ENCODE measurements around the gene ZNF780A. TPM values are rescaled to one million over a fixed set of nuclear protein-coding genes. Genes with fewer than 3 reads are reported as not detected.

Gene ZNF780A
- total RNA-seq, 3 donors from 2014 or later = 15.9 to 17.7 (median 17.3) TPM

DNA sequence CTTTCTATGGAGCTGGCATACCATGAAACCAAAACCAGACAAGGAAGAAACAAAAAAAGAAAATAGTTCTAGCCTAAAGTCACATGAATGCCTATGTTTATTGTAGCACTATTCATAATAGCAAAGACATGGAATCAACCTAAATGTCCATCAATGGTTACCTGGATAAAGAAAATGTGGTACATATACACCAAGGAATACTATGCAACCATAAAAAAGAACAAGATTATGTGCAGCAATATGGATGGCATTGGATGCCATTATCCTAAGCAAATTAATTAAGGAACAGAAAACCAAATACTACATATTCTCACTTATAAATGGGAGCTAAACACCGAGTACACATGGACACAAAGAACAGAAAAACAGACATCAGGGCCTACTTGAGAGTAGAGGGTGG, 10.5 kb downstream of the ZNF780A start:
- ATAC-seq (no peak), DNase-seq (no peak)
- Histone ChIP-seq H3K4me3 (no peak overlapping the region), H3K9me3 (peaks cover 33% of the 10 kb centered on the region), H3K4me1 (ENCODE audit: low read depth) (no peaks in the 10 kb centered on the region), H3K36me3 (ENCODE audit: low read depth) (peaks cover 18% of the 10 kb centered on the region)
- TF ChIP-seq, protein P1, sequence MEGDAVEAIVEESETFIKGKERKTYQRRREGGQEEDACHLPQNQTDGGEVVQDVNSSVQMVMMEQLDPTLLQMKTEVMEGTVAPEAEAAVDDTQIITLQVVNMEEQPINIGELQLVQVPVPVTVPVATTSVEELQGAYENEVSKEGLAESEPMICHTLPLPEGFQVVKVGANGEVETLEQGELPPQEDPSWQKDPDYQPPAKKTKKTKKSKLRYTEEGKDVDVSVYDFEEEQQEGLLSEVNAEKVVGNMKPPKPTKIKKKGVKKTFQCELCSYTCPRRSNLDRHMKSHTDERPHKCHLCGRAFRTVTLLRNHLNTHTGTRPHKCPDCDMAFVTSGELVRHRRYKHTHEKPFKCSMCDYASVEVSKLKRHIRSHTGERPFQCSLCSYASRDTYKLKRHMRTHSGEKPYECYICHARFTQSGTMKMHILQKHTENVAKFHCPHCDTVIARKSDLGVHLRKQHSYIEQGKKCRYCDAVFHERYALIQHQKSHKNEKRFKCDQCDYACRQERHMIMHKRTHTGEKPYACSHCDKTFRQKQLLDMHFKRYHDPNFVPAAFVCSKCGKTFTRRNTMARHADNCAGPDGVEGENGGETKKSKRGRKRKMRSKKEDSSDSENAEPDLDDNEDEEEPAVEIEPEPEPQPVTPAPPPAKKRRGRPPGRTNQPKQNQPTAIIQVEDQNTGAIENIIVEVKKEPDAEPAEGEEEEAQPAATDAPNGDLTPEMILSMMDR (IDR thresholded peaks at IDR 0.05) = no peak
- intact Hi-C loops (cut with DNase I, micrococcal nuclease) = no loop called here

DNA sequence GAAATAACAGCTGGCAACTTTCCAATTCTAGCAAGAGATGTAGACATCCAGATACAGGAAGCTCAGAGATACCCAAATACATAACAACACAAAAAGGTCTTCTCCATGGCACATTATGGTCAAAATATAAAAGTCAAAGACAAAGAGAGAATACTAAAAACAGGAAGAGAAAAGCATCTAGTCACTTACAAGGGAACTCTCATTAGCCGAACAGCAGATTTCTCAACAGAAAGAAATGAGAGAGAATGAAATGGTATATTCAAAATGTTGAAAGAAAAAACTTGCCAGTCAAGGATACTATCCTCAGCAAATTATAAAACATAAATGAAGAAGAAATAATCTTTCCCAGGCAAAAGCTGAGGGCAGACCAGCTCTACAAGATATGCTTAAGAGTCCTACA, 12.4 kb downstream of the ZNF780A start:
- TF ChIP-seq, protein P1 (IDR thresholded peaks at IDR 0.05) = no peak
- intact Hi-C loops (cut with DNase I, micrococcal nuclease) = no loop called here
- no peaks in the 10 kb centered on the region for H3K4me1 ChIP-seq (ENCODE audit: low read depth)
- DNase-seq (no peak), ATAC-seq (no peak)
- peaks cover 22% of the 10 kb centered on the region for H3K36me3 ChIP-seq (ENCODE audit: low read depth)
- no peak overlapping the region for H3K4me3 ChIP-seq
- H3K9me3 ChIP-seq = peaks cover 49% of the 10 kb centered on the region

DNA sequence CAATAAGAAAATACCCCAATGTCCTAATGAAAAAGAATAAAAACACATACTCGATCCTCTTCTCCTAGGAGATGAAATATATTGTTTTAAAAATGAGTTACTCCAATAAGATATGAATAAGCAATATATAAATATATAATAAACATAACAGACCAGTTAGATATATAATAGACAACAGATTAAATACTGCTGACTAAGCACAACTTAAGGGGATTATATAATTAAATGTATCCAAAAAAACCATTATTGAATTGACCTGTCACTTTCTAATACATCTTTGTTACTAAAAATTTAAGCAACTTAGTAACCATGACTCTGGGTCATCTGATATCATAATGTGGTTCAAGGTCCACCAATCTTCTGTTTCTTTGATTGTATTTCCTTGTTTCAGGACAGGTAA, 20.7 kb downstream of the ZNF780A start:
- intact Hi-C loops (cut with DNase I, micrococcal nuclease) = no loop called here
- DNase-seq (no peak), ATAC-seq (no peak)
- TF ChIP-seq, protein P1 (IDR thresholded peaks at IDR 0.05) = no peak
- Histone ChIP-seq H3K36me3 (ENCODE audit: low read depth) (peaks cover 4% of the 10 kb centered on the region), H3K9me3 (peaks cover 14% of the 10 kb centered on the region), H3K4me1 (ENCODE audit: low read depth) (no peaks in the 10 kb centered on the region), H3K4me3 (no peak overlapping the region)

DNA sequence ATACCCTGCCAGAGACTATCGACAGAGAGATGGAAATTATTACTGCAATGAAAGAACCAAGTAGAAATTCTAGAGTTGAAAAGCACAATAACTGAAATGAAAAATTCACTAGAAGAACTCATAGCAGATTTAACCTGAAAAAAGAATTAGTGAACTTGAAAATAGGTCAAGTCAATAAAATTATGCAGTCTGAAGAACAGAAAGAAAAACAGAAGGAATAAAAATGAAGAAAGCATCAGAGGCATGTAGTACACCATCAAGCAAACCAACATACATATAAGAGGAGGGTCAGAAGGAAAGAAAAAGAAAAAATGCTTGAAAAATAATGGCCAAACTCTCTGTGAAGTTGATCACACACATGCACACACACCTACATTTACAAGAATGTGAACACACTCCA, 31.1 kb downstream of the ZNF780A start:
- no peak overlapping the region for H3K4me3 ChIP-seq
- ATAC-seq (no peak), DNase-seq (no peak)
- H3K36me3 ChIP-seq (ENCODE audit: low read depth) = no peaks in the 10 kb centered on the region
- intact Hi-C loops (cut with DNase I, micrococcal nuclease) = no loop called here
- TF ChIP-seq, protein P1 (IDR thresholded peaks at IDR 0.05) = no peak
- H3K4me1 ChIP-seq (ENCODE audit: low read depth) = peaks cover 7% of the 10 kb centered on the region
- H3K9me3 ChIP-seq = peaks cover 18% of the 10 kb centered on the region

DNA sequence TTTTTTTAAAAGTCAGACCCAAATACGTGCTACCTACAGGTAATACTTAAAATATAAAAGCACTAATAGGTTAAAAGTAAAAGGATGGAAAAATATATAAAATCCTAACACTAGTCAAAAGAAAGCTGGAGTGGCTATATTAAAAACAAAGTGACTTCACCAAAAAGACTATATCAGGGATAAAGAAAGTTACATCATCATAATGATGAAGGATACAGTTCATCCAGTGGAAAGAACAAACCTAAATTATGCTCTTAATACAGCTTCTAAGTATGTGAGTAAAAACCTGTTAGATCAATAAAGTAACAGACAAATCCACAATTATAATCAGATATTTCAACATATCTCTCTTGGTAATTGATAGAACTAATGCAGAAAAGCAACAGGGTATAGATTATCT, 33.6 kb downstream of the ZNF780A start:
- TF ChIP-seq, protein P1 (IDR thresholded peaks at IDR 0.05) = no peak
- H3K36me3 ChIP-seq (ENCODE audit: low read depth) = no peaks in the 10 kb centered on the region
- H3K4me3 ChIP-seq = no peak overlapping the region
- ATAC-seq (no peak), DNase-seq (no peak)
- peaks cover 8% of the 10 kb centered on the region for H3K4me1 ChIP-seq (ENCODE audit: low read depth)
- intact Hi-C loops (cut with DNase I, micrococcal nuclease) = no loop called here
- peaks cover 22% of the 10 kb centered on the region for H3K9me3 ChIP-seq

DNA sequence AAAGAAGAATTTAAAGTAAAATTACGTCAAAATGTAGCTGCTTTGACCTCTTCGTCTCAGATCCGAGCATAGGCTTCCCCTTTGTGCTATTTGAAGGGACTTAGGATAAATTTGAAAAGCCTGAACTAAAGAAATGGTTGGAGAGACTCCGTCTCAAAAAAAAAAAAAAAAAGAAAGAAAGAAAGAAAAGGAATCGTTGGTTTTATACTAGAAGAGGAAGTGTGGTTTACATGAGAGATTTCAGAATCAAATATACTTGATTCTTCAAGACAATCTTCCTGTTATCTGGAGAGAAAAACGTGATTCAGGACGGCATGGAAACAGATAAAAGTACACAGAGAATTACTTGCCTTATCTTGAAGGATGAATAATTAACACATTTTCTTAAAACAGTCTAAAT, 34.2 kb downstream of the ZNF780A start:
- TF ChIP-seq, protein P1 (IDR thresholded peaks at IDR 0.05) = no peak
- intact Hi-C loops (cut with DNase I, micrococcal nuclease) = no loop called here
- no peak for ATAC-seq
- Histone ChIP-seq H3K4me3 (peak overlapping the region; percentile 47), H3K9me3 (peaks cover 27% of the 10 kb centered on the region), H3K4me1 (ENCODE audit: low read depth) (peaks cover 8% of the 10 kb centered on the region), H3K36me3 (ENCODE audit: low read depth) (no peaks in the 10 kb centered on the region)
- no peak for DNase-seq
